GM15510 (cell line): ENCODE measurements around the gene DVL3.

ENCODE experiments used
- POLR2A ChIP-seq: IDR thresholded peaks from 3 replicates; pipeline ENCODE4 v1.6.1; 2011; ENCODE audit warnings: borderline replicate concordance; ENCODE audit not compliant: insufficient read length; ENCODE audit errors: extremely low read depth

The DVL3 gene

DNA sequence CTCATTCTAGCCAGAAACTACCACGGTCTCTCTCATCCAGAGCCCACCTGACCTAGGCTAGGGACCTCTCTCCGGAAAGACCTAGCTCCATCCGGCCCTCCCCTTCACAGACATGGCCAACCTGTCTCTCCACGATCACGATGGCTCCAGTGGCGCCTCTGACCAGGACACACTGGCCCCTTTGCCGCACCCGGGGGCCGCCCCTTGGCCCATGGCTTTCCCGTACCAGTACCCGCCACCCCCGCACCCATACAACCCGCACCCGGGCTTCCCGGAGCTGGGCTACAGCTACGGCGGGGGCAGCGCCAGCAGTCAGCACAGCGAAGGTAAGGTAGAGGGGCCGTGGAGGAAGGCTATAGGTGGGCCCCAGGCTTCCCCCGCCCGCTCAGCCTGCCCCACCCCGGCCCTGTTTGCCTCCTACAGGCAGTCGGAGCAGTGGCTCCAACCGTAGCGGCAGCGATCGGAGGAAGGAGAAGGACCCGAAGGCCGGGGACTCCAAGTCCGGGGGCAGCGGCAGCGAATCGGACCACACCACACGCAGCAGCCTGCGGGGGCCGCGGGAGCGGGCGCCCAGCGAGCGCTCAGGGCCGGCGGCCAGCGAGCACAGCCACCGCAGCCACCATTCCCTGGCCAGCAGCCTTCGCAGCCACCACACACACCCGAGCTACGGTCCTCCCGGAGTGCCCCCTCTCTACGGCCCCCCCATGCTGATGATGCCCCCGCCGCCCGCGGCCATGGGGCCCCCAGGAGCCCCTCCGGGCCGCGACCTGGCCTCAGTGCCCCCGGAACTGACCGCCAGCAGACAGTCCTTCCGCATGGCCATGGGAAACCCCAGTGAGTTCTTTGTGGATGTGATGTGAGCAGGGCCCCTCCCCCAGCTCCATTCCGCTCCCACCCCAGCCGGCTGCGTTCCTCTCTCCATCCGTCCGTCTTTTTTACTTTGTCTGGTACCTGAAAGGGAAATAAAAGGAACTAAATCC is 15.0 kb downstream of the DVL3 start:
- TF ChIP-seq POLR2A, result no peak

DNA sequence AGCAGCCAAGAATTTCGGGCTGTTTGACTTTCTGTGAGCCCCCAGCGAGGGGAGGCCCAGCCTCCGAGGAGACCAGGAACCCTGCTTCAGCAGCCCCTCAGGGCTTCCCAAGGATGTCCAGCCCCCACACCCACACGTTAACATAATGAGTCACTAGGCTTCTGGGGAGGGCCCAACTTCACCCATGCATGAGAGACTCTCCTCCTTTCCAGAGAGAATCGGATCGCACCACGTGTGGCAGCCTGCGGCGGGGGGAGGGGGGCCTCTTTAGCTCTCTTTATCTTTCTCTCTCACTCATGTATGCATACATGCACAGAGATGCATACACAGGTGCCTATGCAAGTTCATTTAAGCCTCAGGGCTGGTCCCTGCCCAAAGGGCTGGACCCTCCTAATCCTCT is 16.4 kb downstream of the DVL3 start:
- no peak for TF ChIP-seq POLR2A

GRCh38 chr3:184172681-184173373 is 17.6 kb downstream of the DVL3 start:
- TF ChIP-seq POLR2A, result no peak

DNA sequence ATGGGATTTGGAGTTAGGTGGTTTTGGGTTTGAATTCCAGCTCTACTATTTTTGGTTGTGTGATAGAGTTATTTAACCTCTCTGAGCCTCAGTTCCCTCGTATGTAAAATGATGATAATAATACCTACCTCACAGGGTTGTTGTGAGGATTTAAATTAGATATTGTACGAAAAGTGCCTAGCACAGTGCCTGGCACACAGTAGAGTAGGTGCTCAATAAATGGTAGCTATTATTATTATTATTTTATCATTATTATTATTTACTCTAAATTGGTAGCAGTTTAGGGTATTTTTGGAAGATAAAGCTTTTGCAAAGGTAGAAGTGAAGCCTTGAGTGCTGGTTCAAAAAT is 18.2 kb downstream of the DVL3 start:
- no peak for TF ChIP-seq POLR2A

DNA sequence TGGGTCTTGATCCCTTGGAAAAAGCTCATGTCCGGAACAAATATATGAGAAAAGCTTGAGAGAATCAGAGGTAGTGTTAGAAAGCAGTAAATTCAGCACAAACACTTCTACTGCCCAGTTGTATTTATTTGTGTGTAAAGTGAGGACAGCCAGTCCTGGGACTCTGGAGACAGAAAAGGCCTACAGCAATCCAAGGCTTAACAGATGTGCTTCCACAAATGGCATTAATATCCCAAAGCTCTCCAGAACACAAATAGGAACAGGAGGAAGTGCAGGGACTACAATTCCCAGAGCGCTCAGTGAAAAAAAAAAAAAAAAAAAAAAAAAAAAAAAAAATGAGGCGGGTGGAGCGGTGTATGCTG is 19.1 kb downstream of the DVL3 start:
- no peak for TF ChIP-seq POLR2A

- peak; percentile 90 for TF ChIP-seq POLR2A
Observed at GRCh38 chr3:184174646-184175492, 19.7 kb downstream of the DVL3 start, which contains the start of gene AP2M1. Gene AP2M1 (plus strand): TSS chr3:184174855. CDS start chr3:184176994, 2,139 bp downstream.

GRCh38 chr3:184175506-184175905 is 20.3 kb downstream of the DVL3 start:
- TF ChIP-seq POLR2A, result no peak

GRCh38 chr3:184175981-184176376 is 20.8 kb downstream of the DVL3 start:
- no peak for TF ChIP-seq POLR2A

GRCh38 chr3:184176377-184177330 is 21.5 kb downstream of the DVL3 start:
- no peak for TF ChIP-seq POLR2A

DNA sequence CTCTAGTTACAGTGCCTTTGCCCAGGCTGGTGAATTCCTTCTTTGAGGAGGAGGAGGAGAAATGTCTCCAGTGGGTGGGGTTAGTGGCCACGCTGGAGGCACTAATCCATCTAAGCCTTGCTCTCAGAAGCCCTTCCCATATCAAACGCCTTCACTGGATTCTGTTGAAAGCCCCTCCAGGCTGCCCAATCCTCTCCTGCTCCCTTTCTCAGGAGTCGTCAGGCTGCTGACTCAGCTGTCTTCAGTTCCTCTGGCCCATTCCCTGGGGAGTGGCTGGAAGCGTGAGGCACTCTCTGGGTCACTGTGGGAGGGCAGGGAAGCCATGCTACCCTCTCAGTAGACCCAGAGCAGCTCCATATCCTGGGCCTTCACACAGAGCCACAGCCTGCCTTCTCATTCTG is 22.2 kb downstream of the DVL3 start:
- TF ChIP-seq POLR2A, result no peak

- TF ChIP-seq POLR2A, result no peak
Observed at GRCh38 chr3:184177767-184178306, 22.7 kb downstream of the DVL3 start.

DNA sequence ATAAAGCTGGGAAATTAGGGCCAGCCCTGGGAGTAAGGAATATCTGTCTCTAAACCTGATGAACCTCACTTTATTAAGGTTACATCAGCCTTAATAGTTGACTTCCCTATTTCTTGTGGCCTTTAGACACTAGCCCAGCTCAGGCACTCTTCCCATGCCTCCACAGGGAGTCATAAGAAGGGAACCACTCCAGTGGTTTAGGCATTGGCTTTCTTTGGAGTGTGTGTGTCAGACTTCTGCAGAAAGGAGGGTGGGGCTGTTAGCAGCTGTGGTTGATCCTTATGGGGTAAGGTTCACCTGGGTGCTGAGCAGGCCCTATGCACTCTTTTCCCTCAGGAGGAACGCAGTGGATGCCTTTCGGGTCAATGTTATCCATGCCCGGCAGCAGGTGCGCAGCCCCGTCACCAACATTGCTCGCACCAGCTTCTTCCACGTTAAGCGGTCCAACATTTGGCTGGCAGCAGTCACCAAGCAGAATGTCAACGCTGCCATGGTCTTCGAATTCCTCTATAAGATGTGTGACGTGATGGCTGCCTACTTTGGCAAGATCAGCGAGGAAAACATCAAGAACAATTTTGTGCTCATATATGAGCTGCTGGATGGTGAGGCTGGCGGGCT is 23.5 kb downstream of the DVL3 start:
- no peak for TF ChIP-seq POLR2A

GRCh38 chr3:184180165-184180564 is 25.0 kb downstream of the DVL3 start:
- TF ChIP-seq POLR2A, result no peak

DNA sequence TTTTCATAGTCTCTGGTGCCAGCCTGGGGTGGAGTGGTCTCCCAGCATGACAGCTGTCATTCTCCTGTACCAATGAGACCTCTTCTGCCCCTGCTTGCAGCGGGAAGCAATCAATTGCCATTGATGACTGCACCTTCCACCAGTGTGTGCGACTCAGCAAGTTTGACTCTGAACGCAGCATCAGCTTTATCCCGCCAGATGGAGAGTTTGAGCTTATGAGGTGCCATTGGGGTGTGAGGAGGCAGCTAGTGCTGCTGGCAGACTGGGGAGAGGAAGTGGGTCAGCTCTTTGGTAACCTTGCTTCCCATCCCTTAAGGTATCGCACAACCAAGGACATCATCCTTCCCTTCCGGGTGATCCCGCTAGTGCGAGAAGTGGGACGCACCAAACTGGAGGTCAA is 26.4 kb downstream of the DVL3 start:
- no peak for TF ChIP-seq POLR2A

- no peak for TF ChIP-seq POLR2A
Observed at GRCh38 chr3:184183679-184184078, 28.5 kb downstream of the DVL3 start.
